Smooth muscle cell (in vitro differentiated cells): ENCODE measurements around the gene NUP210. TPM values are rescaled to one million over a fixed set of nuclear protein-coding genes. Genes with fewer than 3 reads are reported as not detected.

ENCODE experiments used
- DNase-seq: peaks from one replicate; lab custom pipeline; 2025; ENCODE audit not compliant: unreplicated experiment; lab: John Stamatoyannopoulos, UW
- H2AFZ ChIP-seq: fragments of 200-600 bp; sonication (generic); 2 replicates; pipeline ENCODE4 v1.6.0; 2016; ENCODE audit warnings: antibody characterized with exemption, low read depth, mild to moderate bottlenecking
- H3F3A ChIP-seq: fragments of 200-600 bp; sonication (generic); 2 replicates; pipeline ENCODE4 v1.6.0; 2017; ENCODE audit warnings: antibody characterized with exemption, low read depth
- H3K27ac ChIP-seq: fragments of 200-600 bp; sonication (generic); 2 replicates; pipeline ENCODE4 v1.5.1; 2016; ENCODE audit warnings: low read depth, mild to moderate bottlenecking
- H3K27me3 ChIP-seq: fragments of 200-600 bp; sonication (generic); 2 replicates; pipeline ENCODE4 v1.6.1; 2016; ENCODE audit warnings: low read depth, mild to moderate bottlenecking
- H3K36me3 ChIP-seq: fragments of 200-600 bp; sonication (generic); 2 replicates; pipeline ENCODE4 v1.5.1; 2016; ENCODE audit warnings: low read depth
- H3K4me1 ChIP-seq: fragments of 200-600 bp; sonication (generic); 2 replicates; pipeline ENCODE4 v1.5.1; 2016; ENCODE audit warnings: low read depth
- H3K4me2 ChIP-seq: fragments of 200-600 bp; sonication (generic); 2 replicates; pipeline ENCODE4 v1.6.0; 2016; ENCODE audit warnings: mild to moderate bottlenecking
- H3K4me3 ChIP-seq: fragments of 200-600 bp; sonication (generic); 2 replicates; pipeline ENCODE4 v1.5.1; 2016; ENCODE audit warnings: mild to moderate bottlenecking
- H3K79me2 ChIP-seq: fragments of 200-600 bp; sonication (generic); 2 replicates; pipeline ENCODE4 v1.6.0; 2016; ENCODE audit warnings: low read depth, mild to moderate bottlenecking
- H3K9ac ChIP-seq: fragments of 200-600 bp; sonication (generic); 2 replicates; pipeline ENCODE4 v1.6.0; 2016; ENCODE audit warnings: low read depth
- H3K9me3 ChIP-seq: fragments of 200-600 bp; sonication (generic); replicated peaks from 2 replicates; pipeline ENCODE4 v1.5.1; 2016; ENCODE audit warnings: low read depth
- H4K20me1 ChIP-seq: fragments of 200-600 bp; sonication (generic); 2 replicates; pipeline ENCODE4 v1.6.0; 2016; ENCODE audit warnings: low read depth
- CTCF ChIP-seq: fragments of 200-600 bp; sonication (generic); IDR thresholded peaks from 2 replicates; pipeline ENCODE4 v1.5.1; 2017; ENCODE audit warnings: borderline replicate concordance, mild to moderate bottlenecking, antibody characterized with exemption; ENCODE audit not compliant: insufficient read depth, poor library complexity, severe bottlenecking
- WGBS: methylation state at CpG from one replicate; pipeline ENCODE4 v1.1.7; 2016; ENCODE audit warnings: low lambda C conversion rate; 5-methylcytosine and 5-hydroxymethylcytosine counted together
- polyA plus RNA-seq: library from polyadenylated mRNA; unstranded; fragments of >200 nt; fragmentation: Nextera tagmentation; extraction: Ambion mirVana; gene quantifications from 2 replicates; pipeline ENCODE4 v1.2.1, GENCODE V29; 2016
- total RNA-seq: library from RNA; depleted of rRNA; stranded (reverse); fragments of >200 nt; gene quantifications from 2 replicates; pipeline ENCODE4 v1.2.3, GENCODE V29; 2014

The NUP210 gene
- total and polyA plus RNA-seq, 2 experiments from 2014 or later = 0.35 to 1.5 TPM

GRCh38 chr3:13463618-13464400 lies 43.7 kb upstream of the NUP210 start:
- H3K4me2 ChIP-seq = no peak overlapping the region
- 79% methylated on average over 11 of the region's 11 CpGs for WGBS
- no peak overlapping the region for H2AFZ ChIP-seq
- H3K27ac ChIP-seq = no peak overlapping the region
- no peaks in the 10 kb centered on the region for H4K20me1 ChIP-seq
- no peaks in the 10 kb centered on the region for H3K9me3 ChIP-seq
- no peaks in the 10 kb centered on the region for H3K27me3 ChIP-seq
- H3K4me3 ChIP-seq = no peak overlapping the region
- no peak for DNase-seq
- no peaks in the 10 kb centered on the region for H3K4me1 ChIP-seq
- TF ChIP-seq CTCF = no peak
- H3F3A ChIP-seq = no peaks in the 10 kb centered on the region
- no peaks in the 10 kb centered on the region for H3K79me2 ChIP-seq
- no peak overlapping the region for H3K9ac ChIP-seq
- no peaks in the 10 kb centered on the region for H3K36me3 ChIP-seq

GRCh38 chr3:13462822-13463221 lies 42.7 kb upstream of the NUP210 start:
- no peaks in the 10 kb centered on the region for H3K27me3 ChIP-seq
- no peak overlapping the region for H3K4me2 ChIP-seq
- DNase-seq = no peak
- H3K79me2 ChIP-seq = no peaks in the 10 kb centered on the region
- no peak overlapping the region for H3K9ac ChIP-seq
- H3K27ac ChIP-seq = no peak overlapping the region
- no peaks in the 10 kb centered on the region for H3K9me3 ChIP-seq
- H2AFZ ChIP-seq = no peak overlapping the region
- WGBS = 88% methylated on average over 5 of the region's 5 CpGs
- H3K4me3 ChIP-seq = no peak overlapping the region
- H3K36me3 ChIP-seq = no peaks in the 10 kb centered on the region
- no peaks in the 10 kb centered on the region for H3K4me1 ChIP-seq
- H3F3A ChIP-seq = no peaks in the 10 kb centered on the region
- TF ChIP-seq CTCF = no peak
- no peaks in the 10 kb centered on the region for H4K20me1 ChIP-seq

GRCh38 chr3:13462125-13462629 lies 42.1 kb upstream of the NUP210 start:
- no peak overlapping the region for H2AFZ ChIP-seq
- H3K27ac ChIP-seq = no peak overlapping the region
- H3K27me3 ChIP-seq = no peaks in the 10 kb centered on the region

More at GRCh38 chr3:13462125-13462629, 42.1 kb upstream of the NUP210 start:
- 81% methylated on average over 8 of the region's 8 CpGs for WGBS
- no peak overlapping the region for H3K4me2 ChIP-seq
- no peaks in the 10 kb centered on the region for H3K4me1 ChIP-seq
- H3K9ac ChIP-seq = no peak overlapping the region
- H3K4me3 ChIP-seq = no peak overlapping the region
- H3K79me2 ChIP-seq = no peaks in the 10 kb centered on the region
- H3K9me3 ChIP-seq = no peaks in the 10 kb centered on the region
- H4K20me1 ChIP-seq = no peaks in the 10 kb centered on the region
- no peaks in the 10 kb centered on the region for H3F3A ChIP-seq
- no peak for TF ChIP-seq CTCF
- no peak for DNase-seq
- no peaks in the 10 kb centered on the region for H3K36me3 ChIP-seq
